DMS114 treated with DMSO at 0.1 percent for 48 hours (cell line): ENCODE data around the gene AP4M1.
A peak's percentile ranks its signal among the peaks of the same experiment; 100 is the strongest.

Experiments used
- DNase-seq: peaks from one replicate; lab custom pipeline; 2025; ENCODE audit not compliant: unreplicated experiment; lab: John Stamatoyannopoulos, UW

AP4M1 gene, protein sequence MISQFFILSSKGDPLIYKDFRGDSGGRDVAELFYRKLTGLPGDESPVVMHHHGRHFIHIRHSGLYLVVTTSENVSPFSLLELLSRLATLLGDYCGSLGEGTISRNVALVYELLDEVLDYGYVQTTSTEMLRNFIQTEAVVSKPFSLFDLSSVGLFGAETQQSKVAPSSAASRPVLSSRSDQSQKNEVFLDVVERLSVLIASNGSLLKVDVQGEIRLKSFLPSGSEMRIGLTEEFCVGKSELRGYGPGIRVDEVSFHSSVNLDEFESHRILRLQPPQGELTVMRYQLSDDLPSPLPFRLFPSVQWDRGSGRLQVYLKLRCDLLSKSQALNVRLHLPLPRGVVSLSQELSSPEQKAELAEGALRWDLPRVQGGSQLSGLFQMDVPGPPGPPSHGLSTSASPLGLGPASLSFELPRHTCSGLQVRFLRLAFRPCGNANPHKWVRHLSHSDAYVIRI

GRCh38 chr7:100101016-100101862 is at the start of gene AP4M1, which contains the start of gene MCM7:
TSS of gene AP4M1 (plus strand) at chr7:100101643. CDS start at chr7:100101715, 72 bp downstream.
TSS of gene MCM7 (minus strand) at chr7:100101397. CDS start at chr7:100101294, 103 bp downstream.
- DNase-seq: peak; percentile 94

DNA sequence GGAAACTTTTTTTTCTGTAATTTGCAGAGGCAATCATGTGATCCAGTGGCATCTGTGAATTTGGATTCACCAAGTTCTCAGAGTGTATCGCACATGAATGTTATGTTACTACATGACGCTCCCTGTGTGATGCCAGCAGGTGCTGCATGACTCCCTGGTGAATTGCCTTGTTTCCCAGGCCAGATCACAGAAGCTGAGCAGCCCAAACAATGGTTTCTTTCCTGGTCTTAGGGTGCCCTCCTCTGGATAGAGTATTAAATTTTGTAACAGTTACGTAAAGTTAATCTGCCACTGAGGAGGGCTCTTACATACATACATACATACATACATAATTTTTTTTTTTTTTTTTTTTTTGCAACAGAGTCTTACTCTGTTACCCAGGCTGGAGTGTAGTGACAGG is 48.2 kb upstream of the AP4M1 start:
- peak; percentile 69 for DNase-seq

GRCh38 chr7:100057006-100057405 is 44.4 kb upstream of the AP4M1 start:
- no peak for DNase-seq

DNA sequence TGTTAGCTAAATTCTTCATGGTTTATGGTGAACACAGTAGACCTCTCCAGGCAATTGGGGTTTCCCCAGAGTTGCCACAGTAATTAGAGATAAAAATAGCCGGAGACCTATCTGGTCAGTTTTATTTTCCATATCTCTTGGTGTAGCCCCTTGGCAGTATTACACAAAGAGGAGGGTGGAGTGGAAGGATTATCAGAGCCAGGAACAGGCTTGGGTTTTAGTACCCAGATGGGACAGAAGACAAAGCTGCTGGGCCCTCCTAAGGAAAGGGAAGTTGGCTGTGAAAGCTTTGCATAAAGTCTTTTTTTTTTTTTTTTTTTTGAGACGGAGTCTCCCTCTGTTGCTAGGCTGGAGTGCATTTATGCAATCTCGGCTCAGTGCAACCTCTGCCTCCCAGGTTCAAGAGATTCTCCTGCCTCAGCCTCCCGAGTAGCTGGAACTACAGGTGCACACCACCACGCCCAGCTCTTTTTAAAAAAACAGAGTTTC is 42.1 kb upstream of the AP4M1 start:
- DNase-seq: no peak

DNA sequence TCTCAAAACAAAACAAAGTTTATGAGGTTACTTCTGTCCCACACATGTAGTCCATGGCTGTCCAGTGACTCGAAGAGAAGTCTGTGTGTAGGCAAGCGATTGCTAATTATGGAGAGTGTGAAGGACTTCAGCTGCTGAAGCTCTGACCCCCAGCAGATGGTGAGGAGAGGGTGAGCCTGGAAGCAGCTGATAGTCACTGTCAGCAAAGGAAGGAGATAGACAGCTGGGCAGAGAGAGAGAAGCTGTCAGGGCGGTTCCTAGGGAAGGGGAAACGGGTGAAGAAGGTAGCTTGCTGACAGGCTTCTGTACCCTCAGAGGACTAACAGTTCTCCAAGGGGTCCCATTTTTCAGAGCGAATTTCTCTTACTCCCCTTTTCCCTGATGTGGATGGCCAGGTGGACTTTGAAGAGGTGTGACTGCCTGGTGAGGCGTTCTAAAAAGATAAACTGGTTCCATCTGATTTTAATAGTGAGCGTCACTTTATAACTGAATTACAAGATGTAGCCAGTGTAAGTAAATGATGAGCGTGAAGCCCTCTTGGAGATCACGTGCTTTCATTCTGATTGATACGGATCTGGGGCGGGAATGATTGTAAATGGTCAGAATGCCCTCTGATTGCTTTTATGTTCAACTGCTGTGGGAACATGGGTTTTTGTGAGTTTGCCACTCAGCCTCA is 39.8 kb upstream of the AP4M1 start:
- DNase-seq: no peak

- no peak for DNase-seq
These were observed 38.1 kb upstream of the AP4M1 start for GRCh38 chr7:100063376-100063775.

DNA sequence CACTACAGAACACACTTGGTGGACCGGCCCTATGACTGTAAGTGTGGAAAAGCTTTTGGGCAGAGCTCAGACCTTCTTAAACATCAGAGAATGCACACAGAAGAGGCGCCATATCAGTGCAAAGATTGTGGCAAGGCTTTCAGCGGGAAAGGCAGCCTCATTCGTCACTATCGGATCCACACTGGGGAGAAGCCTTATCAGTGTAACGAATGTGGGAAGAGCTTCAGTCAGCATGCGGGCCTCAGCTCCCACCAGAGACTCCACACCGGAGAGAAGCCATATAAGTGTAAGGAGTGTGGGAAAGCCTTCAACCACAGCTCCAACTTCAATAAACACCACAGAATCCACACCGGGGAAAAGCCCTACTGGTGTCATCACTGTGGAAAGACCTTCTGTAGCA is 37.3 kb upstream of the AP4M1 start:
- DNase-seq: no peak

DNA sequence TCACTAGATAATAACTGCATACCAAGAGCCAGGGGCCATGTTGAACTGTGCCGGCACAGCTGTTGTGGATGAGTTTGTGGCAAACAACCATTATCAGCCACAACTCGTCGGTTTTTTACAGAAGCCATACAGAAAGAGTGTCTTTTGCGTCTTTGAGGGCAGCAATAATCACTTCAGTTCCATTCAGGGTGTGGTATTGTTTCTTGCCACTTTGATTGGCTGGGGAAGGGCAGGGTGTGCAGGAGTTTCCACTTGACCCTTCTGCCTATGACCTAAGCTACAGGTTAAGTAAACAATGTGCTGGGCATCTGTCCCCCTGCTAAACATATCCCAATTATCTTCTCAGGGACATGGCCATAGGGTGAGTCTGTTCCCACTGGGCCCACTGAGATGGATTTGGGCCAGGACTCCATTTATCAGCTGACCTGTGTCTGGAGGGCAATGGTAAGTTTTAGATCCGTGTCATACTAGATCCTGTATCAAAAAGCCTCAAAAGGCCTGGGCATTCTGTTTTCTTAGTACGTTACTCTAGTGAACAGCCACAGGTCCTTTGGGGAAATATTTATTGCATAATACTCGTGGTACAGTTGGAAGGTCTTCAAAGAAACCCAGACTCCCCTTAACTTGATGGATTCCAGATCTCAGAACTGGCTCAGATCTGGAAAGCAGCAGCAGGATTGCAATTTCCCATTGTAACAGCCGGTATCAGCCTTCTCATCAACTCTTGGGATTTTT is 35.8 kb upstream of the AP4M1 start:
- no peak for DNase-seq

DNA sequence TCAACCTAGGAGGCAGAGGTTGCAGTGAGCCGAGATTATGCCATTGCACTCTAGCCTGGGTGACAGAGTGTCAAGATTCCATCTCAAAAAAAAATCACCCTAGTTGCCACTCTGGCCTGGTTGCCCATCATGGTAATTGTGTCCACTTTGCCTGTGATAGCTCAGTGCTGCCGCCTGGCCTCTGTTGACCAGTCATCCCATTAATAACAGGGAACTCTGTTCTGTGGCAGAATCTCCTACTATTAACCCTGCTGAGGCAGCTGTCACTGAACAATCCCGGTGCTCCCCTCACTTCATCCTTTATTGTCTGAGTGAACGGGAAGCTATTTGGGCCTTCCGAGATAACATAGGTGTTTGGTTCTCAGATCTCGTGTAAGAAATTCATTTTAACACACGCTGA is 34.5 kb upstream of the AP4M1 start:
- DNase-seq: no peak

DNA sequence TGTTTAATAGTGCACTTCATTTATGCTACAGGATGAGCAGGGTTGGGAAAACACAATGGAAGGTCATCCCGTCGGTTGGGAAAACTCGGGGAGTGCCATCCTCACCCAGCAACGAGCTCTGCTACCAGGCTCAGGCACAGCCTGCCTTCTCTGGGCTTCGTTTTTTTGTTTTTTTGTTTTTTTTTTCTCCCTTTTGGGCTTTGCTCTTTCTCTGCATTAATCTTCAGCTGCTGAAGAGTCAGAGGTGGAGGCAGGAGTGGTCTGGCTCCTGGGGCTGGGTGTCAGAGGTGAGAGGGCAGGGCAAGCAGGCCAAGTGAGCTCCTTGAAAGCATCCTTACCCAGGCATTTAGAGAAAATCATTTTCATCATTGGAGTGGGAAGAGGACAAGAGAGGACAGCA is 31.5 kb upstream of the AP4M1 start:
- DNase-seq: no peak

DNA sequence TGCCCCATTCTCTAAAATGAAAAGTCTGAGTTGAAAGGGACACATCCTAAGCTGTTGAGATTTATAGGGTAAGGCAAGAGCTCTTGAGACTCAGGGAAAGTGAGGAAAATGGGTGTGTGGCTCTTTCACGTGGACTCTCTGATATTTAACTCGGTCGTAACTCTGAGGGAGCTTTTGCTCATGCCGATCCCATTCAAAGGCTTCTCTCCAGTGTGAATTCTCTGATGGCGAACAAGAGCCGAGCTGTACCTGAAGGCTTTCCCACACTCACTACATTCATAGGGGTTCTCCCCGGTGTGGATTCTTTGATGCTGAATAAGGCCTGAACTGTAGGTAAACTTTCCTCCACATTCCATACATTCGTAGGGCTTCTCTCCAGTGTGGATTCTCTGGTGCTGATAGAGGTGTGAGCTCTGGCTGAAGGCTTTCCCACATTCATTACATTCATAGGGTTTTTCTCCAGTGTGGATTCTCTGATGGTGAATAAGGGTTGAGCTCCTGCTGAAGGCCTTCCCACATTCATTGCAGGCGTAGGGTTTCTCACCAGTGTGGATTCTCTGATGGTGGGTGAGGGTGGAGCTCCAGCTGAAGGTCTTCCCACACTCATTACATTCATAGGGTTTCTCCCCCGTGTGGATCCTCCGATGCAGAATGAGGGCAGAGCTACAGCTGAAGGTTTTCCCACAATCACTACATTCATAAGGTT is 30.3 kb upstream of the AP4M1 start:
- no peak for DNase-seq

DNA sequence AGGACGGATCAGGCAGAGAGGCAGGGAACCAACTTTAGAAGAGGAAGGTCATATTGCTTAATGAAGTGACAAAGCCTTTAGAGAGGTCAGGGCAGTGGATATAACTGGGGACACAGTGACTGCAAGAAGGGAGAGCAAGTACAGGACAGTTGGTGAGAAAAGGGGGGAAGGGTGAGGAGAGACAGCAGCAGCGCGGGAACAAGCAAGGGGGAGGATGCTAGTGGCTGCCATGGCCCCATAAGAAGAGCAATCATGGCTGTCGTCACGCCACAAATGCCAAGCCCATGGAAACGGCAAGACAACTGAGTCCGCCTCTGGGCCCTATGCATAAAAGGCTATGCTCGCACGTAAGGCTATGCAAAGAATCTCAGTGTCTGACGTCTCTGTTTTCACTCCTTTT is 29.0 kb upstream of the AP4M1 start:
- DNase-seq: no peak

DNA sequence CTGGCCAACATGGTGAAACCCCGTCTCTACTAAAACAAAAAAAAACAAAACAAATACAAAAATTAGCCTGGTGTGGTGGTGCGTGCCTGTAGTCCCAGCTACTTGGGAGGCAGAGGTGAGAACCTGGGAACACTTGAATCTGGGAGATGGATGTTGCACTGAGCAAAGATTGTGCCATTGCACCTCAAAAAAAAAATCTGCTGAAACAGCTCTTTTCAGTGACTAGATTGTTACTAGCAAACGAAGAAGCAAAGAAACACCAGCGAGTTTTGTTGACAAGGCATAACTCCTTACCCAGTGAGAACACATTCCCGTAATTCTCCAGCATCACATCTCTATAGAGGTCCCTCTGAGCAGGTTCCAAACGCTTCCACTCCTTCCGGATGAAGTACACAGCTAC is 26.6 kb upstream of the AP4M1 start:
- no peak for DNase-seq

DNA sequence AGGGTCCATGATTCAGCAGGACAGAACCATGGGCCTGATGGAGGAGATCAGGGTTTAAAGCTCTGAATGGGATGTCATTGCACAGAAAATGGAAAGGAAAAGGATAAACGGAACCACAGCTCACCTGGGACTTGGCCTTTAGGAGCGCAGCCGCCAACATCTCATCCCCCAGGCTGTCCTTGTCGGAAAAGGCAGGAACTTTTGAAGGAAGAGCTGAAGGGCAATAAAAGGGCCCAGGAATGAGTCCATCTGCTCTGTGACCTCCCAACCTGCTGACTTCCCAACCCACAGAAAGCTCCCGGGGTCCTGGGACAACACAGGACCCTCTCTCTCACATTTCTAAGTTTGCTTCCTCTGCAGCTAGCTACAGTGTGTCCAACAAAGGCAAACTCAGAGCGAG is 26.0 kb upstream of the AP4M1 start:
- no peak for DNase-seq

DNA sequence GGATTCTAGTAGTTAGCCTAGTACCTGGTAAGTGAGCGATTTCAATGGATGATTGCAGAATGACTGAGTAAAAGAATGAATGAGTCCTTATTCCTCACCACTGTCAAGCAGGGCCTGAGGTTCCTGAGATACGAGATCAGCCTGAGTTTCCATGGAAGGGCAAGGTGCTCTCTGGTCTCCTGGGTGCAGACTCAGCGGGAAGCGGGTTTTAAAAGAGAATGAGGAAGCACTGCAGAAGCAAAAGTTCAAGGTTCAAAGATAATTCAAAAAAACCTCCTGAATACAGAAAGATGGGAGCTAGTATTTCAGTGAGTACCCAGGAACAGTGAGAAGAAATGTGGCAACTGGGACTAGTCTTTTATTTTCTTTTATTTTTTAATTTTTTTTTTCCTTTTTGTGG is 24.2 kb upstream of the AP4M1 start:
- DNase-seq: no peak

DNA sequence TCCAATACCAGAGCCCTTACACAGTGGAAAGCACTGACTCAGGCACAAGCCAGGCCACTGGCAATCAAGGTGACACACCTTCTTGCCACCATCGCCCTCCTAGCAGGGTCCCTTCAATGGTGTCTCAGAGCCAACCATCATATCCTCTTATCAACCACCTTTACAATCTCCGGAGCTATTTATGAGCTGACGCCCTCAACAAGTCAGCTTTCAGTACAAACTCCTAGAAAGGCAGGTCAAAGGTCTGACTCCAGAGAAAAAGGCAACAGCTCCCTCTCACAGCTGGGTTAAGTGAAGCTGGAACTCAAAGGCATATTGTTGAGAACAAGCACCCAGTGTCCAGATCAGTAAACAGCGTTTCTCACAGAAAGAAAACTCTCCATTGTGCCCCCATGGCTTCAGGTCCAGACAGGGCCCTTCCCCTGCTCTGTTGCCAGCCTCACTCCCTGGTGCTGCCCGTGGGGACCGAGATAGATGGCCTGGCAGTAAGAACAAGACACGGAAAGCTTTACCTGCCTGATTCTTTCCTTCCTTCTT is 22.4 kb upstream of the AP4M1 start:
- no peak for DNase-seq

DNA sequence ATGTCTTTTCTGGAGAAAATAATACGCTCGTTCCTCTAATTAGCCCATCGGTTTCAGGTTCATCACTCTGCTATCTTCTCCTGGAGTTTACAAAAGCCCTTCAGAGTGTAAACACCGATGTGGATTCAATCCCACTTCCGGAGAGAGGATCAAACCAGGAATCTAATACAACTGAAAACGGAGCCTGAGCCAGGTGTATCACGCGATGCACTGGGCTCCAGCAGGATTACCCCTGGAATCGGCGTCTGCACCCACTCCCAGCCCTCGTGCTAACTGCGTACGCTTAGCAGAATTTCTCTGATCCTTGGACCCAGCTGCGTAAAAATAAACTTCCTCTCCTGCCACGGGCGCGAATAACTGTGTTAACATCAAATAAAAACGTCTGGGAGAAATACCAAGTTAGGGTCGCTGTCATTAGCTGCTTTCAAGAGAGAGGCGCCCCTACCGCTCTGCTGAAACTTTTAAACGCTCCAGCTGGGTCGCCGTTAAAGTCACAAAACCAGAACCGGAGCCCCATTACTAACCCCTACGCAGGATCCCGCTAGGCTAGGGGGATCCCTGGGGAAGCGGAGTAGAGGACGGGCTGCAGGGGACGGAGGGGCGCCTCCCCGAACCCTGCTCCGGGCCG is 20.4 kb upstream of the AP4M1 start:
- DNase-seq: no peak

GRCh38 chr7:100081535-100082102 is 19.8 kb upstream of the AP4M1 start, which contains the start of gene ZNF3:
TSS of gene ZNF3 (minus strand) at chr7:100081723. CDS start at chr7:100077357, 4,366 bp downstream.
- DNase-seq: peak; percentile 94

GRCh38 chr7:100082978-100083377 is 18.5 kb upstream of the AP4M1 start:
- DNase-seq: no peak
